HL-60 (cell line): ENCODE results near the gene MRPL58.

Source experiments
- DNase-seq, 2 experiments: peaks; one replicate each; pipeline ENCODE4 v3.0.0-alpha.2; 2010 to 2020; ENCODE audit warnings: low read depth in 1 of 2, low spot score in 1 of 2
- H3K27ac ChIP-seq: fragments of 250-450 bp; sonication (Bioruptor Pico); replicated peaks from 2 replicates; pipeline ENCODE4 v1.5.1; 2020; ENCODE audit warnings: mild to moderate bottlenecking, moderate library complexity
- H3K27me3 ChIP-seq: fragments of 250-450 bp; sonication (Bioruptor Pico); 2 replicates; pipeline ENCODE4 v1.5.1; 2021; ENCODE audit warnings: mild to moderate bottlenecking, moderate library complexity; ENCODE audit not compliant: insufficient read depth, poor library complexity, severe bottlenecking
- H3K4me3 ChIP-seq: replicated peaks from 2 replicates; pipeline ENCODE4 v1.5.1; 2011; ENCODE audit warnings: mild to moderate bottlenecking, control low read depth, low read length; ENCODE audit not compliant: insufficient read depth
- GABPA ChIP-seq: IDR thresholded peaks from 2 replicates; pipeline ENCODE4 v1.6.1; 2012; ENCODE audit warnings: low read depth
- POLR2AphosphoS5 ChIP-seq: IDR thresholded peaks from 2 replicates; pipeline ENCODE4 v1.6.1; 2012; ENCODE audit warnings: low read depth
- SPI1 ChIP-seq: IDR thresholded peaks from 2 replicates; pipeline ENCODE4 v1.6.1; 2012; ENCODE audit warnings: low read depth, mild to moderate bottlenecking, borderline replicate concordance
- TF ChIP-seq, protein P1 (sequence below): IDR thresholded peaks from one replicate; pipeline ENCODE4 v1.5.1; 2011; ENCODE audit warnings: low read length, control low read depth, inconsistent platforms; ENCODE audit not compliant: insufficient read depth
- TF ChIP-seq, protein P2 (sequence below): IDR thresholded peaks from 2 replicates; pipeline ENCODE4 v1.6.1; 2012; ENCODE audit warnings: low read depth; ENCODE audit not compliant: insufficient replicate concordance

MRPL58 gene

DNA sequence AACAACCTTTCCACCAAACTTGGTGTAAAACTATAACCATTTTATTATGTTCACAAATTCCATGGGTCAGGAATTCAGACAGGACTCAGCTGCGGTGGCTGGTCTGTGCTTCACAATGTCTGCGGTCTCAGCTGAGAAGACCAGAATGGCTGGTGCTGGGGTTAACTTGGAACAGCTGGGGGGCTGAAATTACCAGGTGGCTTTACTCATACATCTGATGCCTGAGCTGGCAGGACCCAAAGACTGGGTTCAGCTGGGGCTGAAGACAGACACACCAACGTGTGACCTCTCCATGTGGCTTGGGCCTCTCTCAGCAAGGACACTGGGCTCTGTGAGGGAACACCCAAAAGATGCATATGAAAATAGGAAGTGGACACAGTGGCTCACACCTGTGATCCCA, 34.2 kb upstream of the MRPL58 start:
- Histone ChIP-seq H3K27ac (no peak overlapping the region), H3K4me3 (no peak overlapping the region), H3K27me3 (peaks cover 10% of the 10 kb centered on the region)
- TF ChIP-seq SPI1 = 0 out of 2 replicates have a peak, but pooled peaks have one; percentile 40
- TF ChIP-seq, protein P1, sequence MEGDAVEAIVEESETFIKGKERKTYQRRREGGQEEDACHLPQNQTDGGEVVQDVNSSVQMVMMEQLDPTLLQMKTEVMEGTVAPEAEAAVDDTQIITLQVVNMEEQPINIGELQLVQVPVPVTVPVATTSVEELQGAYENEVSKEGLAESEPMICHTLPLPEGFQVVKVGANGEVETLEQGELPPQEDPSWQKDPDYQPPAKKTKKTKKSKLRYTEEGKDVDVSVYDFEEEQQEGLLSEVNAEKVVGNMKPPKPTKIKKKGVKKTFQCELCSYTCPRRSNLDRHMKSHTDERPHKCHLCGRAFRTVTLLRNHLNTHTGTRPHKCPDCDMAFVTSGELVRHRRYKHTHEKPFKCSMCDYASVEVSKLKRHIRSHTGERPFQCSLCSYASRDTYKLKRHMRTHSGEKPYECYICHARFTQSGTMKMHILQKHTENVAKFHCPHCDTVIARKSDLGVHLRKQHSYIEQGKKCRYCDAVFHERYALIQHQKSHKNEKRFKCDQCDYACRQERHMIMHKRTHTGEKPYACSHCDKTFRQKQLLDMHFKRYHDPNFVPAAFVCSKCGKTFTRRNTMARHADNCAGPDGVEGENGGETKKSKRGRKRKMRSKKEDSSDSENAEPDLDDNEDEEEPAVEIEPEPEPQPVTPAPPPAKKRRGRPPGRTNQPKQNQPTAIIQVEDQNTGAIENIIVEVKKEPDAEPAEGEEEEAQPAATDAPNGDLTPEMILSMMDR = no peak
- no peak for DNase-seq

DNA sequence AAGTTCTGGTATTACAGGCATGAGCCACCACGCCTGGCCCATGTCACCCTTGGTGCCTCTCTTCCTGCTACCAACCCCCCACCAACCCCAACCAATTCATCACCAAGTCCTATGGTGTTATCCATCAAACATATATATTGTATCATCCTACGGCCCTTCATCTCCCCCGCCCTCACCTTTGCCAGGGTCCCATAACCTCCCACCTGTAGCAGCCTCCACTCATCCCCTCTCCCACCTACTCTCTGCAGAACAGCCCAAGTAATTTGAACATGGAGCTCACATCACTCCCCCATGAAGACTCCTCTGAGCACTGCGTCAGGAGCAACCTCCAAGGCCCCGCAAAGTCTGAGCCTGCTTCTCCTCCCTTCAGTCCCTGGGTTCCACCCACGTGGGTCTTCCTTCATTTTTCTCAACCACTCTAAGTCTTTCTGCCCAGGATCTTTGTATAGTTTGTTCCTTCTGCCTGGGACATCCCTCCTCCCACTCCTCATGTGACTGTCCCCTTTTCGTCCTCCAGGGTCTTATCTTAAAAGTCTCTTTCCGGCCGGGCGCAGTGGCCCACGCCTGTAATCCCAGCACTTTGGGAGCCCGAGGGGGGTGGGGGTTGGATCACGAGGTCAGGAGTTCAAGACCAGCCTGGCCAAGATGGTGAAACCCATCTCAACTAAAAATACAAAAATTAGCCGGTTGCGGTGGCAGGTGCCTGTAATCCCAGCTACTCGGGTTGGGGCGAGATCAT, 32.9 kb upstream of the MRPL58 start:
- H3K27ac ChIP-seq = no peak overlapping the region
- DNase-seq = no peak
- peaks cover 3% of the 10 kb centered on the region for H3K27me3 ChIP-seq

DNA sequence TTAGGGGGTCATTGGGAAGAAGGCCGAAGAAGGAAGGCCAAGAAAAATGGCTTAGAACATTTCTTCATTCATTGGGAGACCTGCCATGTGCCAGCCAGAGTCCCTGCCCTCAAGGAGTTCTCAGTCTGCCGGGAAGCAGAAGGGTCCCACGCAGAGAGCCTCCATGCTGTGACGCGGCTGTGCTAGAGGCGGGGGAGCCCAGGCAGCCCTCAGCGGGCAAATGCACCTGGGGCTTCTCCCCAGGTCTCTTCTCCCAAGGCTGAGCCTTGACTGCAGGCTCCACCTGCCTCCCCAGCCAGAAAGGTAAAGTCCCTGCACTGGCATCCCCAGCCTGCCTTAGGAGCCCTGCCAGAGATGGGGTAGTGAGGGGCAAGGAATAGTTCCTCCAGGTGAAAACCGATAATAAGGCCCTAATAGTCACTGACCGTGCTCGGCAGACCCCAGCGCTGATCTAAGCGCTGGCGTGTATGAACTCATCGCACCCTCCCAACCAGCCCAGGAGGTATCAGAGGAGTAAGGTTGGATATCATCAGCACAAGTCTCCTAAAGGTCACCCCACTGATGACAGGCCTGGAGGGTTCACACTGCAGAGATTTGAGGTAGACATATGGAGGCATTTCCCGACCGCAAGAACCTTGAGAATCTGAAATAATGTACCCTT, 31.0 kb upstream of the MRPL58 start:
- TF ChIP-seq GABPA (no peak), POLR2AphosphoS5 (no peak), SPI1 (no peak)
- TF ChIP-seq, protein P2, sequence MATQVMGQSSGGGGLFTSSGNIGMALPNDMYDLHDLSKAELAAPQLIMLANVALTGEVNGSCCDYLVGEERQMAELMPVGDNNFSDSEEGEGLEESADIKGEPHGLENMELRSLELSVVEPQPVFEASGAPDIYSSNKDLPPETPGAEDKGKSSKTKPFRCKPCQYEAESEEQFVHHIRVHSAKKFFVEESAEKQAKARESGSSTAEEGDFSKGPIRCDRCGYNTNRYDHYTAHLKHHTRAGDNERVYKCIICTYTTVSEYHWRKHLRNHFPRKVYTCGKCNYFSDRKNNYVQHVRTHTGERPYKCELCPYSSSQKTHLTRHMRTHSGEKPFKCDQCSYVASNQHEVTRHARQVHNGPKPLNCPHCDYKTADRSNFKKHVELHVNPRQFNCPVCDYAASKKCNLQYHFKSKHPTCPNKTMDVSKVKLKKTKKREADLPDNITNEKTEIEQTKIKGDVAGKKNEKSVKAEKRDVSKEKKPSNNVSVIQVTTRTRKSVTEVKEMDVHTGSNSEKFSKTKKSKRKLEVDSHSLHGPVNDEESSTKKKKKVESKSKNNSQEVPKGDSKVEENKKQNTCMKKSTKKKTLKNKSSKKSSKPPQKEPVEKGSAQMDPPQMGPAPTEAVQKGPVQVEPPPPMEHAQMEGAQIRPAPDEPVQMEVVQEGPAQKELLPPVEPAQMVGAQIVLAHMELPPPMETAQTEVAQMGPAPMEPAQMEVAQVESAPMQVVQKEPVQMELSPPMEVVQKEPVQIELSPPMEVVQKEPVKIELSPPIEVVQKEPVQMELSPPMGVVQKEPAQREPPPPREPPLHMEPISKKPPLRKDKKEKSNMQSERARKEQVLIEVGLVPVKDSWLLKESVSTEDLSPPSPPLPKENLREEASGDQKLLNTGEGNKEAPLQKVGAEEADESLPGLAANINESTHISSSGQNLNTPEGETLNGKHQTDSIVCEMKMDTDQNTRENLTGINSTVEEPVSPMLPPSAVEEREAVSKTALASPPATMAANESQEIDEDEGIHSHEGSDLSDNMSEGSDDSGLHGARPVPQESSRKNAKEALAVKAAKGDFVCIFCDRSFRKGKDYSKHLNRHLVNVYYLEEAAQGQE = no peak
- TF ChIP-seq, protein P1 = no peak
- Histone ChIP-seq H3K27me3 (peaks cover 2% of the 10 kb centered on the region), H3K4me3 (peak overlapping the region; percentile 37), H3K27ac (no peak overlapping the region)
- DNase-seq = no peak

More for the DNA sequence above, 32.9 kb upstream of the MRPL58 start:
- H3K4me3 ChIP-seq = no peak overlapping the region
- no peak for TF ChIP-seq SPI1
- TF ChIP-seq, protein P1 = no peak
- TF ChIP-seq GABPA = no peak
- no peak for TF ChIP-seq POLR2AphosphoS5
- TF ChIP-seq, protein P2 = no peak
